Aorta (tissue), 5 donors: Measurements from ENCODE around the gene TMEM178B. TPM values are rescaled to one million over a fixed set of nuclear protein-coding genes. Genes with fewer than 3 reads are reported as not detected.
"Not testable (repeated sequence)": the region's sequence is repeated elsewhere in the genome, so short reads cannot be mapped to it uniquely, and the experiment has no call there.

Experiments used
- ATAC-seq: fragments of 200-7000 bp; cut with Tn5 transposase; one replicate; pipeline ENCODE4 v1.9.1; 2022; ENCODE audit warnings: moderate library complexity; ENCODE audit not compliant: low FRiP score
- DNase-seq, 2 donors: peaks; one replicate each; pipeline ENCODE4 v3.0.0-alpha.2; 2020
- H3K27ac ChIP-seq, 2 donors: one replicate each; pipeline ENCODE4 v1.5.1; 2013; ENCODE audit warnings: low read length in 2 of 2, mild to moderate bottlenecking in 2 of 2, moderate library complexity in 2 of 2, control low read depth in 1 of 2, inconsistent platforms in 1 of 2, low read depth in 1 of 2
- H3K27me3 ChIP-seq, 2 donors: one replicate each; pipeline ENCODE4 v1.6.1; 2013; ENCODE audit warnings: control low read depth in 1 of 2, low read length in 1 of 2, mild to moderate bottlenecking in 1 of 2, moderate library complexity in 1 of 2; ENCODE audit not compliant: insufficient read depth in 2 of 2, control insufficient read depth in 1 of 2
- H3K36me3 ChIP-seq, 2 donors: one replicate each; pipeline ENCODE4 v1.6.1; 2013; ENCODE audit warnings: control low read depth in 1 of 2, low read length in 1 of 2, mild to moderate bottlenecking in 1 of 2; ENCODE audit not compliant: insufficient read depth in 2 of 2, control insufficient read depth in 1 of 2
- H3K4me1 ChIP-seq, 2 donors: one replicate each; pipeline ENCODE4 v1.6.1; 2013; ENCODE audit warnings: low read length in 2 of 2, control low read depth in 1 of 2, mild to moderate bottlenecking in 1 of 2, moderate library complexity in 1 of 2; ENCODE audit not compliant: insufficient read depth in 2 of 2, control insufficient read depth in 1 of 2
- H3K4me3 ChIP-seq, 2 donors: one replicate each; pipeline ENCODE4 v1.5.1; 2013; ENCODE audit warnings: low read length in 2 of 2, control low read depth in 1 of 2, mild to moderate bottlenecking in 1 of 2
- H3K9me3 ChIP-seq: one replicate; pipeline ENCODE4 v1.6.1; 2013; ENCODE audit warnings: mild to moderate bottlenecking, low read length; ENCODE audit not compliant: control insufficient read depth
- WGBS, 2 donors: extraction: QIAGEN DNeasy Blood & Tissue Kit; methylation state at CpG; one replicate each; pipeline ENCODE4 v1.1.7; 2013; 5-methylcytosine and 5-hydroxymethylcytosine counted together
- intact Hi-C, 2 donors: fragments of 100-400 bp; cut with DNase I; formaldehyde crosslinking; loops; one replicate each; pipeline versions ENCODE4 v1.14.2 to v1.15.0; 2022
- polyA plus RNA-seq, 2 donors: library from polyadenylated mRNA; stranded (reverse); fragments of 200-250 nt; gene quantifications; one replicate each; pipeline ENCODE4 v1.2.3, GENCODE V29; 2013
- total RNA-seq, 2 donors: library from RNA; stranded (reverse); fragmentation: NEBNext Ultra II Directional; extraction: Animal tissue kit (Norgen Biotek cat#: 25700); gene quantifications; one replicate each; pipeline ENCODE4 v1.2.1, GENCODE V29; 2021
- donor health status: healthy with polysubstance abuse.
- donor health status: Bipolar disorder and iron deficiency.
- donor health status: DM: no; HTN: no; CAD: no.
- donor health status: DM: no; HTN: no; CAD: no.
- donor health status: DM: yes; HTN: yes; CAD: no.

The TMEM178B gene
- total and polyA plus RNA-seq, 4 donors, result 0.05 to 0.42 (median 0.19) TPM

DNA sequence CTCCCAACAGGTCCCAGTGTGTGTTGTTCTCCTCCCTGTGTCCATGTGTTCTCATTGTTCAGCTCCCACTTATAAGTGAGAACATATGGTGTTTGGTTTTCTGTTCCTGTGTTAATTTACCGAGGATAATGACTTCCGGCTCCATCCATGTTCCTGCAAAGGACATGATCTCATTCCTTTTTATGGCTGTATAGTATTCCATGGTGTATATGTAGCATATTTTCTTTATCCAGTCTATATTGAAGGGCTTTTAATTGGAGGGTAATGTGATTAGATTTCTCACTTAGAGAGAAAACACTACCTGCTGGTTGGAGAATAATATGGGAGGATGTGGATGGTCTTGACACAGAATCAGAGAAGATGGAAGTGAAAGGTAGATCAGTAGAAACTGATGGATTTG, 256.4 kb downstream of the TMEM178B start:
- WGBS, 2 donors, result 73 to 88% methylated on average over 2 of the region's 2 CpGs
- intact Hi-C loops, result not testable (repeated sequence)

DNA sequence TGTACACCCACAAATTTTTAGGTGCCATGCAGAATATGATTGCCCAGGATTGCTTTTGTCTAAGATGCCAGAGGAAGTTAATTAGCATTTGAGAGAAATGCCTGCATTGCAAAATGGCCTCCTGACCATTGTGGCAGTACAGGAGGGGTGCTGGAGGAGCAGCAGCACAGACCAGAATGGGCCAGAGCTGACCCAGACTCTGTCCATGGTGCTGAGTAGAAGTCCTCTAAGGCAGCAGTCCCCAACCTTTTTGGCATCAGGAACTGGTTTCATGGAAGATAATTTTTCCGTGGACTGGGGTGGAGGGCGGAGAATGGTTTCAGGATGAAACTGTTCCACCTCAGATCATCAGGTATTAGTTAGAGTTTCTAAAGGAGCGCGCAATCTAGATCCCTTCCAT, 259.6 kb downstream of the TMEM178B start:
- Histone ChIP-seq H3K9me3 (no peaks in the 10 kb centered on the region), H3K4me1 (no peaks in the 10 kb centered on the region), H3K27ac (no peak overlapping the region), H3K36me3 (no peaks in the 10 kb centered on the region), H3K4me3 (no peak overlapping the region), H3K27me3 (peaks cover 0 to 2% of the 10 kb centered on the region in 2 donors)
- DNase-seq (no peak), ATAC-seq (no peak)
- intact Hi-C loops, result no loop called here
- WGBS, 2 donors, result 77 to 78% methylated on average over 4 of the region's 4 CpGs

More for the DNA sequence above, 256.4 kb downstream of the TMEM178B start:
- not testable (repeated sequence) for ATAC-seq, H3K9me3 ChIP-seq, H3K27me3 ChIP-seq, DNase-seq, H3K27ac ChIP-seq, H3K4me3 ChIP-seq, H3K4me1 ChIP-seq, H3K36me3 ChIP-seq

DNA sequence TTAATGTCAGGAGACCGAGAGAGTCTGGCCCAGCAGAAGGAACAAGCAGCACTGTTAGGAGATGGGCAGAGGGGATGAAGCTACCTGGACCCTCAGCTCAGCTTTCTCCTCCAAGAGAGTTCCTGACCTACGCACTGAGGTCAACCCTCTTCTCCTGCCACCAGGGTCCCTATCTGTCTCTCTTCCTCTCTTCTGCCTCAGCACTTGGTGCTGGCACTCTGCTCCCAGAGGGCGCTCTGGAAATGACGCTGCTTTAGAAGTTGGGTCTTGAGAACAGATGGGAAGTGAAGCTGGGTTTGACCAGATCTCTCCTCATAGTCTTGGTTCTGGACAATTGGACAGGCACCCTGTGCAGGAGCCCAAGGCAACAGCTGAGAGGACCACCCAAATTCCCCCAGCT, 261.3 kb downstream of the TMEM178B start:
- no peaks in the 10 kb centered on the region for H3K4me1 ChIP-seq
- DNase-seq (no peak), ATAC-seq (no peak)
- H3K4me3 ChIP-seq, result no peak overlapping the region
- peaks cover 0 to 2% of the 10 kb centered on the region in 2 donors for H3K27me3 ChIP-seq
- intact Hi-C loops, result no loop called here
- no peak overlapping the region for H3K27ac ChIP-seq
- H3K9me3 ChIP-seq, result no peaks in the 10 kb centered on the region
- WGBS, 2 donors, result 88 to 89% methylated on average over 4 of the region's 4 CpGs
- no peaks in the 10 kb centered on the region for H3K36me3 ChIP-seq

DNA sequence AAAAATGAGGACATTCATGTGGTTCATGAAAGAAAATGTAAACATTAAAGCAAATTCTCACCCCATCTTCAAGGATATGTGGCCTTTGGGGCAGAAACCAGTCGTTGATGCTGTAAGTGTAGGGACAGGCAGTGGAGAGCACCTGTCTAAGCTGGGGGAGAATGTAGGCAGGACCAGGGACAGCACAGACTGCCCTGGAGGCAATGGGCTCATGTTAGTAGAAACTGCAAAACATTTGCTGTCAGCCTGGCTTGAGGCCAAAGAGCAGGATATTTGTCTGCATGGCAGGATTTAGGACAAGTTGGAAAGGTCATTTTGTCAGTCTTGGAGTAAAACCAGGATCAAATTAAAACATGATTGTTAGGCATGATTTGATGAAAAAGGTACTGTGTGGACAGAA, 265.7 kb downstream of the TMEM178B start:
- H3K27ac ChIP-seq, result no peak overlapping the region
- no peak overlapping the region for H3K4me3 ChIP-seq
- DNase-seq (no peak), ATAC-seq (no peak)
- H3K27me3 ChIP-seq, result no peaks in the 10 kb centered on the region
- no peaks in the 10 kb centered on the region for H3K4me1 ChIP-seq
- WGBS, 2 donors, result 44 to 53% methylated on average over 1 of the region's 1 CpG
- H3K9me3 ChIP-seq, result no peaks in the 10 kb centered on the region
- H3K36me3 ChIP-seq, result no peaks in the 10 kb centered on the region
- intact Hi-C loops, result no loop called here

DNA sequence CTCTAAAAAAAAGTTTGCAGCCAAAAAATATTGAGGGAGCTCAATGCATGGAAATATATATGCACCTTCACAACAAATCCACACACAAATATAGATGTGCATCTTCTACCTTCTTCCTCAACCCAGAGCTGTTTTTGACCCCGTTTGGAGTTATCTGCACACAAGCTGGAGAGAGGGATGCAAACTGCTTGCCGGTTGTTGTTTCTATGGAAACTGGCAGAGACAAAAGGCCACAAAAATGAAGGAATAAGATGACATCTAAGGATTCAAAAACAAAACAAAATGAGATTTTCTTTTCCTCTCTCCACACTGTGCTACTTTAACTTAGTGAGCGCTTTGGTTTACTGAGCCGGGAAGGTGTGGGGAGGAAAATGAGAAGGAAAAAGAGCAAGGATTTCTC, 267.1 kb downstream of the TMEM178B start:
- no peaks in the 10 kb centered on the region for H3K9me3 ChIP-seq
- no peak for ATAC-seq
- intact Hi-C loops, result no loop called here
- no peaks in the 10 kb centered on the region for H3K4me1 ChIP-seq
- H3K27me3 ChIP-seq, result no peaks in the 10 kb centered on the region
- no peak for DNase-seq
- H3K27ac ChIP-seq, result no peak overlapping the region
- 69 to 70% methylated on average over 4 of the region's 4 CpGs for WGBS, 2 donors
- no peaks in the 10 kb centered on the region for H3K36me3 ChIP-seq
- H3K4me3 ChIP-seq, result no peak overlapping the region

DNA sequence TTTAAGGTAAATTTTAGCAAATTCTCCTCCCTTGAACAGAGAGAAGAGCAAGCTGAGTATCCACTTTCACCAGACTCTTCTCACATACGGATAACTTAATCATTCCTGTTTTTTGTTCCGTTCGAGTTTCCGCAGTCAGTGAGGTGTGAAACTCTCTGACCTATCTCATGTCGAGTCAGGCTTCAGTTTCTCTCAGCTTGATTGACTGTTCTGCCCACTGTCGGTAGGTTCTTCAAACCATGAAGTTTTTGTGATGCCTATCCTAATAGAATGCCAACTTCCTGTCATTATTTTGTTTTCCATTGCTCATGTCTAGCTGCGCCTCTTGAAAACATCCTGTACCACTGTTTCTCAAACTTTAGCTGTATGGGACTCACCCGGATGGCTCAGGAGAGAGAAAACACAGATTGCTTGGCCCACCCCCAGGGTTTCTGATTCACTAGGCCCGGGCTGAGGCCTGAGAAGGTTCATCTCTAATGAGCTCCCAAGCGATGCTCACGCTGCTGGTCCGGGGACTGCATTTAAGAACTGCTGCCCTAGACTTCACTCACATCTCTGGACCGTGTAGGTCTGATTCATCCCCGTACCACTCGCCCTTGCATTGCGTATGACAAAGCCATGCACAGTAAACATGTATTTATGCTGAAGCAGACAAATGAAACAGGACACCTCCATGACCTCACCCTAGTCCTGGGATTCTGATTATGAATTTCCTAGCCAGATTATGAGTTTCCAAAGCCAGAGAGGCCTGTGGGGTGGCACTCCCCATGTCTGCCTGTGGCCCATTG, 269.0 kb downstream of the TMEM178B start:
- Histone ChIP-seq H3K4me1 (no peaks in the 10 kb centered on the region), H3K27ac (no peak overlapping the region), H3K36me3 (no peaks in the 10 kb centered on the region), H3K9me3 (peaks cover 1% of the 10 kb centered on the region), H3K4me3 (no peak overlapping the region), H3K27me3 (no peaks in the 10 kb centered on the region)
- ATAC-seq, result no peak
- intact Hi-C loops, result no loop called here
- DNase-seq, result no peak
- WGBS, 2 donors, result 78 to 81% methylated on average over 16 of the region's 16 CpGs

DNA sequence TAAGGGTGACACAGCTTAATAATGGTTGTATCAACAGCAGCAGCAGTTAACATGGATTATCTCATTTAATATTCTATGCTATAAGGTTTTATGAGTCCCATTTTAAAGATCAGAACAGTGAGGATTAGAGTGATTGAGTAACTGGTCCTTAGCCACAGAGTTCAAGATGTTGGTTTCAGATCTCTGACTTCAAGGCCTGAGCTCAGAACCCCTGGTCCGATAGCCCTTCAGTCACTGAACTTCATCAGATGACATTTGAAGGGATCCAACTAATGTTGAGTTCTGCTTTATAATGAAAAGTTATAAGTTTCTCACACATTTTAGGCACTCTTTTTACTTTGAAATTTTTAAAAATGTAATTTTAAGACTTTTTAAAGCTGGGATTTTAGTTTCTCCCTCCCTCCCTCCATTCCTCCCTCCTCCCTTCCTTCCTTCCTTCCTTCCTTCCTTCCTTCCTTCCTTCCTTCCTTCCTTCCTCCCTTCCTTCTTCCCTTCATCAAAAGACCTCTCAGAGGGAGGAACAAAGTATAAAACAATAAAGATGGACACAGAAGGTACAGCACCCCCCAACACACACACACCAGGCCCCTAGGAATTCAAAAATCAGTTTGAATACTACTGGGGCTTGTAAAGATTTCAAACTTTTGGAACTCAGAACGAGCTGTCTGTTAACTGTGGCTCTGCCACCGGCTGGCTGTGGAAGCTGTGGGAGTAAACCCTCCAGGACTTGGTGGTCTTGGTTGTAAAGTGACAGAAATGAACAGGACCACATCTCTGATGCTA, 270.5 kb downstream of the TMEM178B start:
- intact Hi-C loops, result no loop called here
- no peaks in the 10 kb centered on the region for H3K27me3 ChIP-seq
- no peak overlapping the region for H3K4me3 ChIP-seq
- no peaks in the 10 kb centered on the region for H3K36me3 ChIP-seq
- DNase-seq (no peak), ATAC-seq (no peak)
- H3K4me1 ChIP-seq, result no peaks in the 10 kb centered on the region
- peaks cover 1% of the 10 kb centered on the region for H3K9me3 ChIP-seq
- 63 to 69% methylated on average over 3 of the region's 3 CpGs for WGBS, 2 donors
- no peak overlapping the region for H3K27ac ChIP-seq

DNA sequence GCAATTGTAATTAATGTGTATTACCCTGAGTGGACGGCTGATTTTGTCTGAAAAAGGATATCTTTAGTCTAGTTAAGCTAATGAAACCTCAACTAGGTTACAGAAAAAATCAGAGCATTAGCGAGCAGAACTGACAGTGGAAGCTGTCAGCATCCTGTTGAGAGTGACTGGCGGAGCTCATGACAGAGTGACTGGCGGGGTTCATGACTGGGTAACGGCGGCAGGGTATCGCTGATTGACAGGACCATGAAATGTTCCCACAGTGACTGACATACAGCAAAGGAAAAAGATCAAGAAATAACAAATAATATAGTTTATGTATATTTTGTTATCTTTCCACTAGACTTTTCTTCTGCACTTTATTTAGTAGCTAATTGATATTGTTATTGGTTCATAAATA, 274.9 kb downstream of the TMEM178B start:
- Histone ChIP-seq H3K27me3 (no peaks in the 10 kb centered on the region), H3K9me3 (peaks cover 1% of the 10 kb centered on the region), H3K27ac (no peak overlapping the region), H3K36me3 (no peaks in the 10 kb centered on the region), H3K4me1 (no peaks in the 10 kb centered on the region), H3K4me3 (no peak overlapping the region)
- no peak for ATAC-seq
- 47 to 59% methylated on average over 7 of the region's 7 CpGs for WGBS, 2 donors
- no peak for DNase-seq
- intact Hi-C loops, result no loop called here

DNA sequence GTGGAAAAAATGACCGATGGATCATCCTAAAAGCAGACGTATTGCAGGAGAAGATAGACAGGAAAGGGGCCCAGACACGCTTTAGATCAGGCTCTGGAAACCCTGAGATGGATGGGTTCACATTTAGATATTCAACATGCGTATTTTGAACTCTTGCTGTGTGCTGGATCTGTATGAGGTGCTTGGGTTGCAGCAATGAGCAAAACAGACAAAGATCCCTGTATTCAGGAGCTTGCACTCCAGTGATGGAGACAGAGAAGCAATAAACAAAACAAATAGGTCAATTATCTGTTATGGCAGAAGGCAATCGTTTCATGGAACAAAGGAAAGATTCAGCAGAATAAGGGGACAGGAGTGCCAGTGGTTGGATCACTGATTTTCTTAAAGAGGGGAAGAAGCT, 275.5 kb downstream of the TMEM178B start:
- intact Hi-C loops, result no loop called here
- no peak for ATAC-seq
- no peak overlapping the region for H3K27ac ChIP-seq
- H3K27me3 ChIP-seq, result no peaks in the 10 kb centered on the region
- WGBS, 2 donors, result 50 to 62% methylated on average over 5 of the region's 5 CpGs
- H3K4me3 ChIP-seq, result no peak overlapping the region
- H3K9me3 ChIP-seq, result peaks cover 1% of the 10 kb centered on the region
- no peaks in the 10 kb centered on the region for H3K36me3 ChIP-seq
- H3K4me1 ChIP-seq, result no peaks in the 10 kb centered on the region
- DNase-seq, result no peak
